Measurements from ENCODE around the gene PELI3.

Gene PELI3

DNA sequence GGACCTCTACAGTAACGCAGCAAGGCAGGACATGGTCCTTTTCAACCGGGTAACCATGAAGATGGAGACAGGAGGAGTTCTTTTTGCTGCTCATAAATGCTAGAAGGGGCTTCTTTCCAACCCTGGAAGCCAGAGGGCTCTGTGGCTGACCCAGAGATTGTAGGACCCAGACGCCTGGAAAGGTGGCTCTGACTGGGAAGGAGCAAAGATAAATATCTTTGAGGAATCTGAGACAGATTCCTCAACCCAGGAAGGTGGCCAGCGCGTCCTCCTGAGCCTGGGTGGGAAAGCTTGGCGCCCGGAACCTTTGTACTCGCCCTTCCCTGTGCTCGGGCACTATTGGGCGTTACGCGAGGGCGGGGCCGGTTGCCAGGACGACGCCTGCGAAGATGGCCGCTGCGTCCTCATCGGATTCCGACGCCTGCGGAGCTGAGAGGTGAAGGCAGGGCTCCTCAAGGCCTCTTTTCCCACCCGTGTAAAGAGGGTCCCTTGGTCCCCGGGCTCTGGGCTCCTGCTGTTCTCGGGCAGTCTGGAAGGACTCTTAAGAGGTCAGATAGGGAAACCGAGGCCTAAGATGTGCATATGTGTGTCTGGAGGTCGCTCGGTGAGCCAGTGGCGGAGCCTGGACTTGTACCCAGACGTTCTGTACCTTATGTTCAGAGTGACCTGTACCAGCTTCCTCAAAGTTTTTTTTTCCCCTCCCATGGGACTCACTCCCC, 43.7 kb downstream of the PELI3 start, which contains the start of gene BBS1:
TSS of gene BBS1 (plus strand) at position 365 of the 719 bp plus-strand sequence. CDS start at position 390, 25 bp downstream.
- H3K79me2 ChIP-seq (ENCODE audit: insufficient read depth, low read length) = no peaks in the 10 kb centered on the region
- TF ChIP-seq EZH2phosphoT487 (IDR thresholded peaks at IDR 0.05; ENCODE audit: borderline replicate concordance) = no peak
- TF ChIP-seq, protein P1, sequence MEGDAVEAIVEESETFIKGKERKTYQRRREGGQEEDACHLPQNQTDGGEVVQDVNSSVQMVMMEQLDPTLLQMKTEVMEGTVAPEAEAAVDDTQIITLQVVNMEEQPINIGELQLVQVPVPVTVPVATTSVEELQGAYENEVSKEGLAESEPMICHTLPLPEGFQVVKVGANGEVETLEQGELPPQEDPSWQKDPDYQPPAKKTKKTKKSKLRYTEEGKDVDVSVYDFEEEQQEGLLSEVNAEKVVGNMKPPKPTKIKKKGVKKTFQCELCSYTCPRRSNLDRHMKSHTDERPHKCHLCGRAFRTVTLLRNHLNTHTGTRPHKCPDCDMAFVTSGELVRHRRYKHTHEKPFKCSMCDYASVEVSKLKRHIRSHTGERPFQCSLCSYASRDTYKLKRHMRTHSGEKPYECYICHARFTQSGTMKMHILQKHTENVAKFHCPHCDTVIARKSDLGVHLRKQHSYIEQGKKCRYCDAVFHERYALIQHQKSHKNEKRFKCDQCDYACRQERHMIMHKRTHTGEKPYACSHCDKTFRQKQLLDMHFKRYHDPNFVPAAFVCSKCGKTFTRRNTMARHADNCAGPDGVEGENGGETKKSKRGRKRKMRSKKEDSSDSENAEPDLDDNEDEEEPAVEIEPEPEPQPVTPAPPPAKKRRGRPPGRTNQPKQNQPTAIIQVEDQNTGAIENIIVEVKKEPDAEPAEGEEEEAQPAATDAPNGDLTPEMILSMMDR (conservative IDR thresholded peaks at IDR 0.05; ENCODE audit: low read length) = no peak
- H3K4me3 ChIP-seq (ENCODE audit: low read length, poor library complexity, severe bottlenecking) = peak within 1 kb of the TSS; percentile 81
- H3K4me2 ChIP-seq (ENCODE audit: low read depth, low read length, poor library complexity, severe bottlenecking) = peak within 1 kb of the TSS; percentile 77
- H3K36me3 ChIP-seq (ENCODE audit: insufficient read depth, low read length) = peaks cover under 1% of the 10 kb centered on the region; the same call in 1 of the 2 replicates
- H4K20me1 ChIP-seq (ENCODE audit: insufficient read depth, low read length, poor library complexity, severe bottlenecking) = no peaks in the 10 kb centered on the region
- peak within 1 kb of the TSS; percentile 87 for H2AFZ ChIP-seq (ENCODE audit: low read length)
- H3K9me2 ChIP-seq (replicated peaks; ENCODE audit: low read depth, low read length) = no peaks in the 10 kb centered on the region
- H3K4me1 ChIP-seq (ENCODE audit: insufficient read depth, low read length, poor library complexity, severe bottlenecking) = peaks cover 4% of the 10 kb centered on the region
- H3K27me3 ChIP-seq (ENCODE audit: insufficient read depth, low read length, poor library complexity, severe bottlenecking) = no peaks in the 10 kb centered on the region
- no peaks in the 10 kb centered on the region for H3K9me3 ChIP-seq (ENCODE audit: insufficient read depth, low read depth, low read length)
- H3F3A ChIP-seq (ENCODE audit: low read depth) = no peaks in the 10 kb centered on the region
- peak within 1 kb of the TSS; percentile 24 for H3K9ac ChIP-seq (ENCODE audit: low read depth, low read length, poor library complexity, severe bottlenecking)

DNA sequence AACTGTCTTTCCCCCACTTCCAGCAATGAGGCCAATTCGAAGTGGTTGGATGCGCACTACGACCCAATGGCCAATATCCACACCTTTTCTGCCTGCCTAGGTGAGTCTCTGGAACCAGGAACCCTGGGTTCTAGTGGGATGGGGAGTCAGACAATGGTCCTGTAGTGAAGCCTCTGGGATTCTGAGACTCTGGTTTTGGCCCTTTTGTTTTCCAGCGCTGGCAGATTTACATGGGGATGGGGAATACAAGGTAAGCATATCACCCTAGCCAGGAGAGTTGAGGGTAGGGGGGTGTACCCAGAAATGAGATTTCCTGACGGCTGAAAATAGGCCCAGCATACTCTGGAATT, 44.3 kb downstream of the PELI3 start:
- Histone ChIP-seq H3K4me1 (ENCODE audit: insufficient read depth, low read length, poor library complexity, severe bottlenecking) (peaks cover 4% of the 10 kb centered on the region), H3K9me3 (ENCODE audit: insufficient read depth, low read depth, low read length) (no peaks in the 10 kb centered on the region), H3F3A (ENCODE audit: low read depth) (no peaks in the 10 kb centered on the region), H3K79me2 (ENCODE audit: insufficient read depth, low read length) (no peaks in the 10 kb centered on the region), H3K4me3 (ENCODE audit: low read length, poor library complexity, severe bottlenecking) (peak overlapping the region; percentile 81), H3K27me3 (ENCODE audit: insufficient read depth, low read length, poor library complexity, severe bottlenecking) (no peaks in the 10 kb centered on the region), H4K20me1 (ENCODE audit: insufficient read depth, low read length, poor library complexity, severe bottlenecking) (no peaks in the 10 kb centered on the region), H3K9ac (ENCODE audit: low read depth, low read length, poor library complexity, severe bottlenecking) (peak overlapping the region; percentile 24), H3K36me3 (ENCODE audit: insufficient read depth, low read length) (no peaks in the 10 kb centered on the region; the same call in 1 of the 2 replicates), H3K9me2 (replicated peaks; ENCODE audit: low read depth, low read length) (no peaks in the 10 kb centered on the region), H3K4me2 (ENCODE audit: low read depth, low read length, poor library complexity, severe bottlenecking) (peak overlapping the region; percentile 77), H2AFZ (ENCODE audit: low read length) (peak overlapping the region; percentile 87; the same call in 1 of the 2 replicates)
- TF ChIP-seq EZH2phosphoT487 (IDR thresholded peaks at IDR 0.05; ENCODE audit: borderline replicate concordance) = no peak
- TF ChIP-seq, protein P1 (conservative IDR thresholded peaks at IDR 0.05; ENCODE audit: low read length) = no peak

DNA sequence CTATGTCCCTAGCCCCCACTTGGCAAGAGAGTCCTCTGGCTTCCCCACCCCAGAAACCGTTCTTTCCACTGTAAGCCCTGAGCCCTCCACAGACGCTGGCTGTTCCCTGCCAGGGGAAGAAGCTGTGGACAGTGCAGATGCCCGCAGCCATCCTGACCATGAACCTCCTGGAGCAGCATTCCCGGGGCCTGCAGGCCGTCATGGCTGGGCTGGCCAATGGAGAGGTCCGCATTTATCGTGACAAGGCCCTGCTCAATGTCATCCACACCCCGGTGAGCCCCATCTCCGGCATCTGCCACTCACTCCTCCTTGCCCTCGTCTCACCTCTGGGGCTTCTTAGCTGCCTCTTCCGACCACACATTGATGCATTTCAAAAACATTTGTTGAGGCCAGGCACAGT, 56.9 kb downstream of the PELI3 start:
- Histone ChIP-seq H3K36me3 (ENCODE audit: insufficient read depth, low read length) (no peaks in the 10 kb centered on the region), H3K9me2 (replicated peaks; ENCODE audit: low read depth, low read length) (no peaks in the 10 kb centered on the region), H4K20me1 (ENCODE audit: insufficient read depth, low read length, poor library complexity, severe bottlenecking) (no peaks in the 10 kb centered on the region), H3K4me3 (ENCODE audit: low read length, poor library complexity, severe bottlenecking) (no peak overlapping the region), H3K9me3 (ENCODE audit: insufficient read depth, low read depth, low read length) (no peaks in the 10 kb centered on the region), H3F3A (ENCODE audit: low read depth) (no peaks in the 10 kb centered on the region), H3K4me1 (ENCODE audit: insufficient read depth, low read length, poor library complexity, severe bottlenecking) (no peaks in the 10 kb centered on the region), H2AFZ (ENCODE audit: low read length) (no peak overlapping the region), H3K4me2 (ENCODE audit: low read depth, low read length, poor library complexity, severe bottlenecking) (no peak overlapping the region), H3K79me2 (ENCODE audit: insufficient read depth, low read length) (no peaks in the 10 kb centered on the region), H3K27me3 (ENCODE audit: insufficient read depth, low read length, poor library complexity, severe bottlenecking) (no peaks in the 10 kb centered on the region), H3K9ac (ENCODE audit: low read depth, low read length, poor library complexity, severe bottlenecking) (no peak overlapping the region)
- no peak for TF ChIP-seq EZH2phosphoT487 (IDR thresholded peaks at IDR 0.05; ENCODE audit: borderline replicate concordance)
- TF ChIP-seq, protein P1 (conservative IDR thresholded peaks at IDR 0.05; ENCODE audit: low read length) = no peak

Measured in Loucy (cell line).